Epithelial cell of proximal tubule (primary cell): ENCODE measurements around the gene GPD1L. TPM values are rescaled to one million over a fixed set of nuclear protein-coding genes. Genes with fewer than 3 reads are reported as not detected.

Experiments used
- DNase-seq: peaks from one replicate; pipeline ENCODE4 v3.0.0-alpha.2; 2011; ENCODE audit warnings: low read depth
- H3K4me3 ChIP-seq: 2 replicates; pipeline ENCODE4 v1.5.1; 2011; ENCODE audit warnings: low read depth, mild to moderate bottlenecking, low read length
- CTCF ChIP-seq: conservative IDR thresholded peaks from 2 replicates; pipeline ENCODE4 v1.5.1; 2012; ENCODE audit warnings: low read depth, mild to moderate bottlenecking, low read length
- total RNA-seq: library from RNA; depleted of rRNA; stranded (reverse); fragments of >200 nt; gene quantifications from 2 replicates; pipeline ENCODE4 v1.2.3, GENCODE V29; 2015

Gene GPD1L
- total RNA-seq, 1 donor from 2014 or later: 5.8 TPM

DNA sequence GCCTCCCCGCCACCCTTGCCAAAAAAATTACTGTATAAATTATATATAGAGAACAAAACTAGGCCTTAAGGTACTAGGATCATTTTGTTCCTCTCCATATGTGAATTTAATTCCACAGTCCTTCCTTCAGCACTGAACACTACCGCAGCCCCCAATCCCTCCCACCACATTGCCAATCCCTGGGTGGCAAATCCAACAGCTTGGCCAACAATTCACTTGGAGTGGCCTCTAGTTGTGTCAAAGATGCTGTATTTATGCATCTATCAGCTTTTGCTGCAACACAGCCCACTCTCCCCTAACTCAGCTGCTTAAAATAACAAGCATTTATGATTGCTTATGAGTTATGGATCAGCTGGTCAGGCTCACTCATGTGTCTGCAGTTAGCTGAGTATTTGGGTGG is 18.6 kb downstream of the GPD1L start:
- DNase-seq: no peak
- no peak overlapping the region for H3K4me3 ChIP-seq
- no peak for TF ChIP-seq CTCF

- DNase-seq: no peak
- H3K4me3 ChIP-seq: no peak overlapping the region
- TF ChIP-seq CTCF: no peak
Measured at GRCh38 chr3:32126305-32127015, 20.0 kb downstream of the GPD1L start.

DNA sequence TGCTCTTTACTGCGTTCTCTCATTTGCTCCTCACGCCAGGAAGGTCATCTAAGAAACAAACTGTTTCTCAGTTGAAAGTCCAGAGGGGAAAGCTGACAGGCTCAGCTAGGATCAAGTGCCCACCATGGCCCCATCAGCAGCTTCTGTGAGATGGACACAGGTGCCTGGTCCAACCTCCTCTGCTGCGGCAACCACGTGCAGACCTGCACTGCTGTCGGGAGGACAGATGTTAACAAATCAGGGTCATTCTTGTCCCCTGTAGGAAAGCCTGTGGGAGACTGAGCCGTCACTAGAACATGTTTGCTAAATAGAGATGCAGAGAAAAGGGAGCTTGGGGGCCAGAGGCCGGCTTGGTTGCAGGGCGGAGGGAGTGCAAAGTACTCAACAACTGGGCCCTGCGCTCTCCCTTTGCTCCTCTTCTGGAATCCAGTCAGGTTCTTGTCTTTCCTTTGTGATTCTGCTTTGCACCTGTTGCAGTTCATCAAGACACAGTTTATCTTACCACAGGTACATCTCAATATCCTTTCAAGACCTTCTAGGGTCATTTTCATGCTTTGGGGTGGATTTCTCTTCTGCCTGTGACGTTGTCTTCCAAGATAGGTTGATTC is 20.9 kb downstream of the GPD1L start:
- H3K4me3 ChIP-seq: no peak overlapping the region
- DNase-seq: no peak
- TF ChIP-seq CTCF: no peak

GRCh38 chr3:32128936-32129335 is 22.5 kb downstream of the GPD1L start:
- H3K4me3 ChIP-seq: no peak overlapping the region
- no peak for TF ChIP-seq CTCF
- DNase-seq: no peak

DNA sequence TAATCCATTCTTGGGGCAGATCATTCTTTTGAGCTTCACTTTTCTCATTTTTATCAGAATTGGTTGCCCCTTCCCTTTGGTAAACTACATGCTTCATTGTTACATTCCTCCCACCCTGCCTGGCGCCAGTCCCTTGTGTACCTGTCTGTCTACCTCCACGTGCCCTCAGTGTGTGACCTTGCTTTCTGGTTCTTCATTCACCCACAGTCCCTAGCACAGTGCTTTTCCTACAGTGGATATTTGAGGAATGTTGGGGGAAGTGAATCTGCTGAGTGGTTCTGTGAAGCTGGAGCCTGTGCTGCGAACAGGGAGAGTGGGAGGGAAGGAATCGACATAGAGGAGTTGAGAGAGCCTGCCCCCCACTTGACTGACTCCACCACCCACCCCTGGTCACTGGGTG is 23.4 kb downstream of the GPD1L start:
- H3K4me3 ChIP-seq: no peak overlapping the region
- TF ChIP-seq CTCF: no peak
- DNase-seq: no peak

- no peak overlapping the region for H3K4me3 ChIP-seq
- no peak for TF ChIP-seq CTCF
- DNase-seq: no peak
Measured at GRCh38 chr3:32132121-32132520, 25.7 kb downstream of the GPD1L start.

DNA sequence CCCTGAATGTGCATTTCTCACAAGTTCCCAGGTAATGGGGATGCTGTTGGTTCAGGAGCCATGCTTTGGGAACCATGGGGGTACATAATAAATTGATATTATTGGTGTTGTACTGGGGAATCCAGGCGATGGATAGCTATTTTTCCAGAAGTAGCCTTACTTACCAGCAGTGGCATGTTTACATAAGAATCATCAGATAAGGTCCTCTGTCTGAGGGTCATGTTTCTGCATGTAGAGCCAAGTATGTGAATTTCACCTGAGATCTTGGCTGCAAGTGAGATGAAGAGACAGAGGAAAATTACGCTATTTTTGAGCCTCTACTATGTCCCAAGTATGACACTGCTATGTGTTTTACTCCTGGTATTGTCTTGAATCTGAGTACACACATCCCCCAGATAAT is 26.3 kb downstream of the GPD1L start:
- DNase-seq: no peak
- no peak overlapping the region for H3K4me3 ChIP-seq
- TF ChIP-seq CTCF: no peak
